Liver (tissue), 9 donors: ENCODE measurements around the gene MARVELD1. TPM values are rescaled to one million over a fixed set of nuclear protein-coding genes. Genes with fewer than 3 reads are reported as not detected.
"Not testable (repeated sequence)": the region's sequence is repeated elsewhere in the genome, so short reads cannot be mapped to it uniquely, and the experiment has no call there.

ENCODE experiments used
- DNase-seq: peaks from one replicate; pipeline ENCODE4 v3.0.0-alpha.2; 2017; ENCODE audit warnings: low spot score
- H3K27ac ChIP-seq, 2 donors: one replicate each; pipeline ENCODE4 v1.7.0; 2013; ENCODE audit warnings: inconsistent platforms in 2 of 2, low read length in 2 of 2, control low read depth in 1 of 2, low read depth in 1 of 2, mild to moderate bottlenecking in 1 of 2
- H3K27me3 ChIP-seq, 4 donors: one replicate each; pipeline versions ENCODE4 v1.6.1 to v1.7.0; 2013; ENCODE audit warnings: low read length in 3 of 4, inconsistent platforms in 1 of 4, mild to moderate bottlenecking in 1 of 4, moderate library complexity in 1 of 4; ENCODE audit not compliant: control insufficient read depth in 4 of 4, insufficient read depth in 4 of 4
- H3K36me3 ChIP-seq, 4 donors: one replicate each; pipeline versions ENCODE4 v1.6.1 to v1.7.0; 2013; ENCODE audit warnings: low read length in 3 of 4, mild to moderate bottlenecking in 3 of 4, low read depth in 1 of 4, moderate library complexity in 1 of 4; ENCODE audit not compliant: control insufficient read depth in 4 of 4, insufficient read depth in 3 of 4
- H3K4me1 ChIP-seq, 4 donors: one replicate each; pipeline versions ENCODE4 v1.6.1 to v1.7.0; 2013; ENCODE audit warnings: low read length in 3 of 4, mild to moderate bottlenecking in 3 of 4, moderate library complexity in 1 of 4; ENCODE audit not compliant: control insufficient read depth in 4 of 4, insufficient read depth in 4 of 4
- H3K4me3 ChIP-seq, 3 donors: one replicate each; pipeline versions ENCODE4 v1.6.1 to v1.7.0; 2013; ENCODE audit warnings: low read length in 3 of 3, control low read depth in 1 of 3, low read depth in 1 of 3, mild to moderate bottlenecking in 1 of 3
- H3K9ac ChIP-seq, 2 donors: one replicate each; pipeline ENCODE4 v1.7.0; 2013; ENCODE audit warnings: low read length in 2 of 2, mild to moderate bottlenecking in 2 of 2, moderate library complexity in 2 of 2, control low read depth in 1 of 2, low read depth in 1 of 2
- H3K9me3 ChIP-seq, 4 donors: one replicate each; pipeline versions ENCODE4 v1.6.1 to v1.7.0; 2013; ENCODE audit warnings: low read length in 3 of 4; ENCODE audit not compliant: control insufficient read depth in 4 of 4
- EGR1 ChIP-seq, 2 donors: IDR thresholded peaks; 2 replicates each; pipeline ENCODE4 v1.6.1; 2016 to 2018; ENCODE audit warnings: antibody characterized with exemption in 2 of 2, low read depth in 2 of 2
- FOXA1 ChIP-seq: IDR thresholded peaks from 2 replicates; pipeline ENCODE4 v1.6.1; 2016; ENCODE audit warnings: antibody characterized with exemption
- FOXA2 ChIP-seq: IDR thresholded peaks from 2 replicates; pipeline ENCODE4 v1.6.1; 2016; ENCODE audit warnings: antibody characterized with exemption
- GABPA ChIP-seq, 2 donors: IDR thresholded peaks in 1 of 2; conservative IDR thresholded peaks in 1 of 2; 2 replicates each; pipeline ENCODE4 v1.6.1; 2016; ENCODE audit warnings: antibody characterized with exemption in 2 of 2, mild to moderate bottlenecking in 1 of 2, moderate library complexity in 1 of 2
- HNF4A ChIP-seq, 2 donors: conservative IDR thresholded peaks; 2 replicates each; pipeline ENCODE4 v1.6.1; 2016; ENCODE audit warnings: antibody characterized with exemption in 2 of 2, mild to moderate bottlenecking in 2 of 2
- HNF4G ChIP-seq: IDR thresholded peaks from 2 replicates; pipeline ENCODE4 v1.6.1; 2016; ENCODE audit warnings: antibody characterized with exemption
- JUND ChIP-seq, 2 donors: IDR thresholded peaks; 2 replicates each; pipeline ENCODE4 v1.6.1; 2016; ENCODE audit warnings: antibody characterized with exemption in 2 of 2
- NR2F2 ChIP-seq: IDR thresholded peaks from 2 replicates; pipeline ENCODE4 v1.6.1; 2016; ENCODE audit warnings: antibody characterized with exemption
- RAD21 ChIP-seq, 2 donors: IDR thresholded peaks; 2 replicates each; pipeline ENCODE4 v1.6.1; 2016; ENCODE audit warnings: antibody characterized with exemption in 2 of 2, mild to moderate bottlenecking in 2 of 2
- RXRA ChIP-seq, 2 donors: IDR thresholded peaks; 2 replicates each; pipeline ENCODE4 v1.6.1; 2017 to 2018; ENCODE audit warnings: antibody characterized with exemption in 2 of 2, mild to moderate bottlenecking in 1 of 2
- SP1 ChIP-seq: IDR thresholded peaks from 2 replicates; pipeline ENCODE4 v1.6.1; 2018; ENCODE audit warnings: antibody characterized with exemption, mild to moderate bottlenecking
- TAF1 ChIP-seq: conservative IDR thresholded peaks from 2 replicates; pipeline ENCODE4 v1.6.1; 2016; ENCODE audit warnings: antibody characterized with exemption, mild to moderate bottlenecking
- YY1 ChIP-seq: IDR thresholded peaks from 2 replicates; pipeline ENCODE4 v1.6.1; 2016; ENCODE audit warnings: antibody characterized with exemption, mild to moderate bottlenecking
- WGBS: extraction: QIAGEN DNeasy Blood & Tissue Kit; methylation state at CpG from one replicate; pipeline ENCODE4 v1.1.7; 2013; 5-methylcytosine and 5-hydroxymethylcytosine counted together
- polyA plus RNA-seq, 2 donors: library from polyadenylated mRNA; stranded (reverse) in 1 of 2; unstranded in 1 of 2; fragments of 200-250 nt in 1 of 2; fragments of >200 nt in 1 of 2; fragmentation: Nextera tagmentation in 1 of 2; extraction: Ambion mirVana in 1 of 2; gene quantifications; one replicate each; pipeline versions ENCODE4 v1.2.1 to v1.2.3, GENCODE V29; 2013 to 2015
- total RNA-seq, 2 donors: library from RNA; depleted of rRNA; stranded (reverse); fragments of >200 nt; gene quantifications; one replicate each; pipeline ENCODE4 v1.2.3, GENCODE V29; 2014
- TF ChIP-seq, protein P1 (sequence below): IDR thresholded peaks from 2 replicates; pipeline ENCODE4 v1.6.1; 2016; ENCODE audit warnings: antibody characterized with exemption, mild to moderate bottlenecking
- TF ChIP-seq, protein P2 (sequence below): fragments of 150-350 bp; IDR thresholded peaks from 2 replicates; pipeline ENCODE4 v1.5.1; 2017; ENCODE audit warnings: improper control_type of control experiment, low read depth, low read length; ENCODE audit not compliant: missing input control
- TF ChIP-seq, protein P3 (sequence below): IDR thresholded peaks from 2 replicates; pipeline ENCODE4 v1.6.1; 2016; ENCODE audit warnings: antibody characterized with exemption
- TF ChIP-seq, protein P4 (sequence below): IDR thresholded peaks from 2 replicates; pipeline ENCODE4 v1.6.1; 2016; ENCODE audit warnings: antibody characterized with exemption
- TF ChIP-seq, protein P5 (sequence below): IDR thresholded peaks from 2 replicates; pipeline ENCODE4 v1.6.1; 2016; ENCODE audit warnings: antibody characterized with exemption
- donor health status: healthy.
- donor health status: healthy.
- donor health status: healthy.
- donor health status: healthy.
- donor health status: healthy.

MARVELD1 gene
- total and polyA plus RNA-seq, 4 donors = 0.72 to 3.3 (median 2.8) TPM

DNA sequence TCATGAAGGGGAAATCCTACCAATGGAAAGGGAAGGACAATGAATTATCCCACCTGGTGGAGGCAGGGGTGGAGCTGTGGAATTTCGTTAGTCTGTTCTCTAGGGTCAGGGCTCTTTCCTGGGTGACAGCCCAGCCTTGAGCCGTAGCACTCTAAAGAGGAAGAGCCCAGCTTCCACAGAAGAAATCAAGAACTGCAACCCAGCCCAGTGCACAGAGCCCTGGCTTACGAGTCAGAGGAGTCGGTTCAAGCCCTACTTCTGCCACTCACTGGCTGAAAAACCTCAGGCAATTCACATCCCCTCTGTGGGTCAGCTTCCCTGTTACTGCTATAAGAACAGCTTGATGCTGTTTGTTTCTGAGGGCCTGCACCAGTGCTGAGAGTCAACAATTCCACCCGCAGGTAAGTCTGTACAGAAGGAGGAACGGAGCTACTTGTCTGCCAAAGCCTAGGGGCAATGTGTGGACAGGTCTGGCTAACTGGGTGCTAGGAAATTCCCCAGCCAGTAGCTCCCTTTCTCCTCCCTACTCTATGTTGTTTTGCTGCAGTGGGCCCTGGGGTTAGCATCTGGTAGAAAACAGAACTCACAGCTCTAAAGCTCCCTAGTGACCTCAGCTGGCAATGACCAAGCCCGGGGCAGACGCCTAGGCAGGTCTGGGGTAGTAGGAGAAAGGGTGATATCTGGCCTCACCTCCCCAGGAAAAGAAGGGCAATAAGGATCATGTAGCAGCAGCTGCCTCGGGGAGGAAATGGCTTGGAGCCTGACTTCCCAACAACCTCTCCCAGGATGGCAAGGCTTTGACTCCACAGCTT is 29.8 kb upstream of the MARVELD1 start (continued):
- TF ChIP-seq, protein P1, sequence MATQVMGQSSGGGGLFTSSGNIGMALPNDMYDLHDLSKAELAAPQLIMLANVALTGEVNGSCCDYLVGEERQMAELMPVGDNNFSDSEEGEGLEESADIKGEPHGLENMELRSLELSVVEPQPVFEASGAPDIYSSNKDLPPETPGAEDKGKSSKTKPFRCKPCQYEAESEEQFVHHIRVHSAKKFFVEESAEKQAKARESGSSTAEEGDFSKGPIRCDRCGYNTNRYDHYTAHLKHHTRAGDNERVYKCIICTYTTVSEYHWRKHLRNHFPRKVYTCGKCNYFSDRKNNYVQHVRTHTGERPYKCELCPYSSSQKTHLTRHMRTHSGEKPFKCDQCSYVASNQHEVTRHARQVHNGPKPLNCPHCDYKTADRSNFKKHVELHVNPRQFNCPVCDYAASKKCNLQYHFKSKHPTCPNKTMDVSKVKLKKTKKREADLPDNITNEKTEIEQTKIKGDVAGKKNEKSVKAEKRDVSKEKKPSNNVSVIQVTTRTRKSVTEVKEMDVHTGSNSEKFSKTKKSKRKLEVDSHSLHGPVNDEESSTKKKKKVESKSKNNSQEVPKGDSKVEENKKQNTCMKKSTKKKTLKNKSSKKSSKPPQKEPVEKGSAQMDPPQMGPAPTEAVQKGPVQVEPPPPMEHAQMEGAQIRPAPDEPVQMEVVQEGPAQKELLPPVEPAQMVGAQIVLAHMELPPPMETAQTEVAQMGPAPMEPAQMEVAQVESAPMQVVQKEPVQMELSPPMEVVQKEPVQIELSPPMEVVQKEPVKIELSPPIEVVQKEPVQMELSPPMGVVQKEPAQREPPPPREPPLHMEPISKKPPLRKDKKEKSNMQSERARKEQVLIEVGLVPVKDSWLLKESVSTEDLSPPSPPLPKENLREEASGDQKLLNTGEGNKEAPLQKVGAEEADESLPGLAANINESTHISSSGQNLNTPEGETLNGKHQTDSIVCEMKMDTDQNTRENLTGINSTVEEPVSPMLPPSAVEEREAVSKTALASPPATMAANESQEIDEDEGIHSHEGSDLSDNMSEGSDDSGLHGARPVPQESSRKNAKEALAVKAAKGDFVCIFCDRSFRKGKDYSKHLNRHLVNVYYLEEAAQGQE = no peak
- TF ChIP-seq TAF1 = no peak

DNA sequence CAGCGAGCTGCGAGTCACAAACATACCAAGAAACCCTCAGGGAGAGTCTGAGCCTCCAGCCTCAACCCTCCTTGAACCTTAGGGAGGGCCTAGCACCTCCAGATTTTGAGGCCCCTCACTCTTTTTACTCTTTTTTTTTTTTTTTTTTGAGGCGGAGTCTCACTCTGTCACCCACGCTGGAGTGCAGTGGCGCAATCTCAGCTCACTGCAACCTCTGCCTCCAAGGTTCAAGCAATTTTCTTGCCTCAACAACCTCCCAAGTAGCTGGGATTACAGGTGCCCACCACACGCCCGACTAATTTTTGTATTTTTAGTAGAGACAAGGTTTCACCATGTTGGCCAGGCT is 29.2 kb upstream of the MARVELD1 start:
- H3K36me3 ChIP-seq, H3K9me3 ChIP-seq, H3K27me3 ChIP-seq, DNase-seq: not testable (repeated sequence)
- WGBS = 22% methylated on average over 7 of the region's 7 CpGs
- Histone ChIP-seq H3K9ac (peak overlapping the region; percentile 1 to 95), H3K4me3 (peak overlapping the region; percentile 28 to 63 (median 59)), H3K4me1 (peaks cover 8 to 47% (median 31%) of the 10 kb centered on the region in 4 donors), H3K27ac (peak overlapping the region; percentile 94 to 97)

DNA sequence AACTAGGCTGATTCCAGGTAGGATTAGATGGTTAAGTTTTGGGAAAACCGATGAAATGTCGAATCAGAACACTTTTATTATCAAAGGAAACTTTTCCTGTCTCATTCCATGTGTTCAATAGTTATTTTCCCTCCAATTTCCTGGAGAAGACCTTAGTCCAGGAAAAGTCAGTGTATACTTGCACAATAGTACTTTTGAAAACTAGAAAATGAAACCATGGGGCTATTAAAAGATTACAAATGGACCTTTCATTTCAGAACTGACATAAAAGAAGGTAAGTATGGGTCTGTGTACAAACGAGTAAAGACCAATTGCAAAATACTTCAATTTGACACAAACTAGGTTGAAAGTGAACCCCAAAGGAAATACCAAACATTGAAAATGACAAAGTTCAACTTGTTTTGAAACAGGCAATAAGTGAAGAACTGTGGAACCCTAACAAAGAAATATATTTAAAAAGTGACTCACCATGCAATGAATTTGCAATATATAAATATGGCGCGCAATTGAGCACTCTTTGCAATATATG is 28.6 kb upstream of the MARVELD1 start:
- TF ChIP-seq JUND (IDR thresholded peaks at IDR 0.05) (peak; percentile 52 to 76), GABPA (IDR thresholded peaks at IDR 0.05 in 1 of 2, conservative IDR thresholded peaks at IDR 0.05 in 1 of 2) (peak in 1 of 2 donors; percentile 34), NR2F2 (no peak), TAF1 (peak; percentile 21), HNF4G (peak; percentile 40), HNF4A (conservative IDR thresholded peaks at IDR 0.05) (peak; percentile 81 to 87), YY1 (peak; percentile 65), FOXA2 (peak; percentile 58), EGR1 (IDR thresholded peaks at IDR 0.05; ENCODE audit: low read depth in 2 of 2) (peak in 1 of 2 donors; percentile 83), RAD21 (IDR thresholded peaks at IDR 0.05) (peak; percentile 8 to 20), RXRA (IDR thresholded peaks at IDR 0.05) (peak; percentile 41 to 77), FOXA1 (peak; percentile 57), SP1 (peak; percentile 87)
- TF ChIP-seq, protein P2, sequence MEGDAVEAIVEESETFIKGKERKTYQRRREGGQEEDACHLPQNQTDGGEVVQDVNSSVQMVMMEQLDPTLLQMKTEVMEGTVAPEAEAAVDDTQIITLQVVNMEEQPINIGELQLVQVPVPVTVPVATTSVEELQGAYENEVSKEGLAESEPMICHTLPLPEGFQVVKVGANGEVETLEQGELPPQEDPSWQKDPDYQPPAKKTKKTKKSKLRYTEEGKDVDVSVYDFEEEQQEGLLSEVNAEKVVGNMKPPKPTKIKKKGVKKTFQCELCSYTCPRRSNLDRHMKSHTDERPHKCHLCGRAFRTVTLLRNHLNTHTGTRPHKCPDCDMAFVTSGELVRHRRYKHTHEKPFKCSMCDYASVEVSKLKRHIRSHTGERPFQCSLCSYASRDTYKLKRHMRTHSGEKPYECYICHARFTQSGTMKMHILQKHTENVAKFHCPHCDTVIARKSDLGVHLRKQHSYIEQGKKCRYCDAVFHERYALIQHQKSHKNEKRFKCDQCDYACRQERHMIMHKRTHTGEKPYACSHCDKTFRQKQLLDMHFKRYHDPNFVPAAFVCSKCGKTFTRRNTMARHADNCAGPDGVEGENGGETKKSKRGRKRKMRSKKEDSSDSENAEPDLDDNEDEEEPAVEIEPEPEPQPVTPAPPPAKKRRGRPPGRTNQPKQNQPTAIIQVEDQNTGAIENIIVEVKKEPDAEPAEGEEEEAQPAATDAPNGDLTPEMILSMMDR = no peak
- TF ChIP-seq, protein P3, sequence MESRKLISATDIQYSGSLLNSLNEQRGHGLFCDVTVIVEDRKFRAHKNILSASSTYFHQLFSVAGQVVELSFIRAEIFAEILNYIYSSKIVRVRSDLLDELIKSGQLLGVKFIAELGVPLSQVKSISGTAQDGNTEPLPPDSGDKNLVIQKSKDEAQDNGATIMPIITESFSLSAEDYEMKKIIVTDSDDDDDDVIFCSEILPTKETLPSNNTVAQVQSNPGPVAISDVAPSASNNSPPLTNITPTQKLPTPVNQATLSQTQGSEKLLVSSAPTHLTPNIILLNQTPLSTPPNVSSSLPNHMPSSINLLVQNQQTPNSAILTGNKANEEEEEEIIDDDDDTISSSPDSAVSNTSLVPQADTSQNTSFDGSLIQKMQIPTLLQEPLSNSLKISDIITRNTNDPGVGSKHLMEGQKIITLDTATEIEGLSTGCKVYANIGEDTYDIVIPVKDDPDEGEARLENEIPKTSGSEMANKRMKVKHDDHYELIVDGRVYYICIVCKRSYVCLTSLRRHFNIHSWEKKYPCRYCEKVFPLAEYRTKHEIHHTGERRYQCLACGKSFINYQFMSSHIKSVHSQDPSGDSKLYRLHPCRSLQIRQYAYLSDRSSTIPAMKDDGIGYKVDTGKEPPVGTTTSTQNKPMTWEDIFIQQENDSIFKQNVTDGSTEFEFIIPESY = peak; percentile 40
- TF ChIP-seq, protein P1 = peak; percentile 75
- TF ChIP-seq, protein P4, sequence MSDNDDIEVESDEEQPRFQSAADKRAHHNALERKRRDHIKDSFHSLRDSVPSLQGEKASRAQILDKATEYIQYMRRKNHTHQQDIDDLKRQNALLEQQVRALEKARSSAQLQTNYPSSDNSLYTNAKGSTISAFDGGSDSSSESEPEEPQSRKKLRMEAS = peak; percentile 81
- TF ChIP-seq, protein P5, sequence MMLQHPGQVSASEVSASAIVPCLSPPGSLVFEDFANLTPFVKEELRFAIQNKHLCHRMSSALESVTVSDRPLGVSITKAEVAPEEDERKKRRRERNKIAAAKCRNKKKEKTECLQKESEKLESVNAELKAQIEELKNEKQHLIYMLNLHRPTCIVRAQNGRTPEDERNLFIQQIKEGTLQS = peak; percentile 65
- no peak for DNase-seq
- Histone ChIP-seq H3K9me3 (no peaks in the 10 kb centered on the region), H3K36me3 (peaks cover 0 to 2% (median 0%) of the 10 kb centered on the region in 4 donors), H3K9ac (peak overlapping the region; percentile 61 to 95), H3K4me3 (peak overlapping the region; percentile 59 to 97 (median 88)), H3K27ac (peak overlapping the region; percentile 94 to 97), H3K27me3 (no peaks in the 10 kb centered on the region), H3K4me1 (peaks cover 8 to 47% (median 31%) of the 10 kb centered on the region in 4 donors)
- 21% methylated on average over 5 of the region's 5 CpGs for WGBS
